Caco-2 (cell line): ENCODE measurements around the gene UBQLN4. TPM values are rescaled to one million over a fixed set of nuclear protein-coding genes. Genes with fewer than 3 reads are reported as not detected.

Experiments used
- BruUV-seq: library from RNA; stranded (reverse); fragments of 400-500 nt; replicated peaks from 2 replicates; lab custom pipeline; 2021; lab: Mats Ljungman, UMichigan
- CTCF ChIA-PET: fragments of 300-600 bp; sonication (Branson Sonifier 250); formaldehyde crosslinking; loops from one replicate; lab custom pipeline; 2022; ENCODE audit warnings: antibody characterized with exemption; lab: Charles Lee
- POLR2A ChIA-PET: fragments of 300-600 bp; sonication (Branson Sonifier 250); formaldehyde crosslinking; loops from one replicate; lab custom pipeline; 2022; ENCODE audit warnings: antibody characterized with exemption; lab: Charles Lee
- DNase-seq, 2 experiments: peaks; one replicate each; pipeline versions ENCODE4 v3.0.0 to v3.0.0-alpha.2; 2020 to 2022
- H3K27me3 ChIP-seq: replicated peaks from 2 replicates; pipeline ENCODE4 v1.6.0; 2011; ENCODE audit warnings: low read length; ENCODE audit not compliant: control insufficient read depth, insufficient read depth
- H3K36me3 ChIP-seq: 2 replicates; pipeline ENCODE4 v1.5.1; 2011; ENCODE audit warnings: low read length; ENCODE audit not compliant: control insufficient read depth, insufficient read depth
- H3K4me1 ChIP-seq: fragments of 250-450 bp; sonication (Bioruptor Pico); 2 replicates; pipeline ENCODE4 v1.5.1; 2020; ENCODE audit warnings: mild to moderate bottlenecking
- H3K4me3 ChIP-seq: 2 replicates; pipeline ENCODE4 v1.5.1; 2011; ENCODE audit warnings: low read depth, mild to moderate bottlenecking, control low read depth, low read length
- H3K9me3 ChIP-seq: fragments of 250-450 bp; sonication (Bioruptor Pico); 2 replicates; pipeline ENCODE4 v1.5.1; 2020; ENCODE audit warnings: mild to moderate bottlenecking, moderate library complexity
- H3K27ac Mint-ChIP-seq: one replicate; pipeline ENCODE4 v1.8.0; 2022; ENCODE audit warnings: mixed read lengths; ENCODE audit not compliant: unreplicated experiment
- H3K27me3 Mint-ChIP-seq: one replicate; pipeline ENCODE4 v1.8.0; 2022; ENCODE audit warnings: mixed read lengths; ENCODE audit not compliant: insufficient read depth, unreplicated experiment
- H3K36me3 Mint-ChIP-seq: one replicate; pipeline ENCODE4 v1.8.0; 2022; ENCODE audit warnings: mild to moderate bottlenecking, mixed read lengths; ENCODE audit not compliant: insufficient read depth, unreplicated experiment
- H3K4me1 Mint-ChIP-seq: one replicate; pipeline ENCODE4 v1.8.0; 2022; ENCODE audit warnings: low read depth, mixed read lengths; ENCODE audit not compliant: unreplicated experiment
- H3K4me3 Mint-ChIP-seq: one replicate; pipeline ENCODE4 v1.8.0; 2022; ENCODE audit warnings: mild to moderate bottlenecking, moderate library complexity, mixed read lengths; ENCODE audit not compliant: unreplicated experiment
- H3K9me3 Mint-ChIP-seq: one replicate; pipeline ENCODE4 v1.8.0; 2022; ENCODE audit warnings: mixed read lengths; ENCODE audit not compliant: unreplicated experiment
- CTCF ChIP-seq, 2 experiments: fragments of 200-600 bp in 1 of 2; IDR thresholded peaks; 1 replicate in 1 of 2; 2 replicates in 1 of 2; pipeline versions ENCODE4 v1.5.1 to v1.8.0; 2011 to 2022; ENCODE audit warnings: antibody characterized with exemption in 1 of 2, control low read depth in 1 of 2, inconsistent platforms in 1 of 2, low read depth in 1 of 2, low read length in 1 of 2, mild to moderate bottlenecking in 1 of 2, moderate library complexity in 1 of 2; ENCODE audit not compliant: insufficient read depth in 1 of 2, severe bottlenecking in 1 of 2, unreplicated experiment in 1 of 2
- intact Hi-C: fragments of 100-400 bp; cut with micrococcal nuclease; formaldehyde crosslinking; loops from one replicate; pipeline ENCODE4 v1.10.0; 2022; ENCODE audit not compliant: unreplicated experiment
- total RNA-seq: library from RNA; stranded (reverse); gene quantifications from 2 replicates; pipeline ENCODE4 v1.2.3, GENCODE V29; 2022

Gene UBQLN4
- total RNA-seq, 1 experiment from 2014 or later = 60.9 TPM

GRCh38 chr1:156033011-156033410, 20.6 kb downstream of the UBQLN4 start:
- H3K4me1 Mint-ChIP-seq = no peaks in the 10 kb centered on the region
- Histone ChIP-seq H3K4me1 (no peaks in the 10 kb centered on the region), H3K9me3 (no peaks in the 10 kb centered on the region), H3K4me3 (no peak overlapping the region), H3K36me3 (no peaks in the 10 kb centered on the region), H3K27me3 (no peaks in the 10 kb centered on the region)
- no peaks in the 10 kb centered on the region for H3K27me3 Mint-ChIP-seq
- peaks cover 17% of the 10 kb centered on the region for H3K36me3 Mint-ChIP-seq
- BruUV-seq = no TSS peak
- no peak overlapping the region for H3K4me3 Mint-ChIP-seq
- TF ChIP-seq CTCF (IDR thresholded peaks at IDR 0.05; ENCODE audit: insufficient read depth in 1 of 2, low read depth in 1 of 2, low read length in 1 of 2, severe bottlenecking in 1 of 2, unreplicated experiment in 1 of 2) = no peak
- H3K27ac Mint-ChIP-seq = no peak overlapping the region
- ChIA-PET CTCF (no interaction called here), POLR2A (no interaction called here)
- no peaks in the 10 kb centered on the region for H3K9me3 Mint-ChIP-seq
- intact Hi-C loops = no loop called here
- DNase-seq = no peak

- H3K9me3 ChIP-seq = no peaks in the 10 kb centered on the region
- no peaks in the 10 kb centered on the region for H3K27me3 ChIP-seq
- DNase-seq = no peak
- no peaks in the 10 kb centered on the region for H3K36me3 ChIP-seq
- Mint-ChIP-seq H3K36me3 (no peaks in the 10 kb centered on the region), H3K4me1 (no peaks in the 10 kb centered on the region), H3K27me3 (no peaks in the 10 kb centered on the region), H3K27ac (no peak overlapping the region), H3K4me3 (no peak overlapping the region), H3K9me3 (no peaks in the 10 kb centered on the region)
- H3K4me1 ChIP-seq = peaks cover 13% of the 10 kb centered on the region; the same call in 1 of the 2 replicates
- intact Hi-C loops = no loop called here
- BruUV-seq = no TSS peak
- CTCF ChIA-PET = no interaction called here
- POLR2A ChIA-PET = no interaction called here
- TF ChIP-seq CTCF (IDR thresholded peaks at IDR 0.05; ENCODE audit: insufficient read depth in 1 of 2, low read depth in 1 of 2, low read length in 1 of 2, severe bottlenecking in 1 of 2, unreplicated experiment in 1 of 2) = no peak
- no peak overlapping the region for H3K4me3 ChIP-seq
Observed at GRCh38 chr1:156026588-156026987, 27.0 kb downstream of the UBQLN4 start.

GRCh38 chr1:156025876-156026275, 27.7 kb downstream of the UBQLN4 start:
- H3K9me3 ChIP-seq = no peaks in the 10 kb centered on the region
- POLR2A ChIA-PET = no interaction called here
- H3K27ac Mint-ChIP-seq = no peak overlapping the region
- no peak overlapping the region for H3K4me3 Mint-ChIP-seq
- H3K4me1 ChIP-seq = peaks cover 13% of the 10 kb centered on the region; the same call in 1 of the 2 replicates
- no peaks in the 10 kb centered on the region for H3K27me3 ChIP-seq
- intact Hi-C loops = no loop called here
- H3K4me1 Mint-ChIP-seq = no peaks in the 10 kb centered on the region
- no peaks in the 10 kb centered on the region for H3K27me3 Mint-ChIP-seq
- H3K36me3 ChIP-seq = no peaks in the 10 kb centered on the region
- CTCF ChIA-PET = interaction anchor here (0.6 to 1.0 kb wide), 3 partner anchors 27 to 50 kb away, joined by 3 to 5 read pairs (median 3); no protein-coding TSS in a partner anchor
- no peak overlapping the region for H3K4me3 ChIP-seq
- no peaks in the 10 kb centered on the region for H3K9me3 Mint-ChIP-seq
- TF ChIP-seq CTCF (IDR thresholded peaks at IDR 0.05; ENCODE audit: insufficient read depth in 1 of 2, low read depth in 1 of 2, low read length in 1 of 2, severe bottlenecking in 1 of 2, unreplicated experiment in 1 of 2) = peak; percentile 34 to 65
- DNase-seq = peak; percentile 62 to 64
- no peaks in the 10 kb centered on the region for H3K36me3 Mint-ChIP-seq
- BruUV-seq = no TSS peak
